ENCODE results near the gene WDHD1.
A peak's percentile ranks its signal among the peaks of the same experiment; 100 is the strongest.
"Not testable (repeated sequence)": the region's sequence is repeated elsewhere in the genome, so short reads cannot be mapped to it uniquely, and the experiment has no call there.

WDHD1 gene

DNA sequence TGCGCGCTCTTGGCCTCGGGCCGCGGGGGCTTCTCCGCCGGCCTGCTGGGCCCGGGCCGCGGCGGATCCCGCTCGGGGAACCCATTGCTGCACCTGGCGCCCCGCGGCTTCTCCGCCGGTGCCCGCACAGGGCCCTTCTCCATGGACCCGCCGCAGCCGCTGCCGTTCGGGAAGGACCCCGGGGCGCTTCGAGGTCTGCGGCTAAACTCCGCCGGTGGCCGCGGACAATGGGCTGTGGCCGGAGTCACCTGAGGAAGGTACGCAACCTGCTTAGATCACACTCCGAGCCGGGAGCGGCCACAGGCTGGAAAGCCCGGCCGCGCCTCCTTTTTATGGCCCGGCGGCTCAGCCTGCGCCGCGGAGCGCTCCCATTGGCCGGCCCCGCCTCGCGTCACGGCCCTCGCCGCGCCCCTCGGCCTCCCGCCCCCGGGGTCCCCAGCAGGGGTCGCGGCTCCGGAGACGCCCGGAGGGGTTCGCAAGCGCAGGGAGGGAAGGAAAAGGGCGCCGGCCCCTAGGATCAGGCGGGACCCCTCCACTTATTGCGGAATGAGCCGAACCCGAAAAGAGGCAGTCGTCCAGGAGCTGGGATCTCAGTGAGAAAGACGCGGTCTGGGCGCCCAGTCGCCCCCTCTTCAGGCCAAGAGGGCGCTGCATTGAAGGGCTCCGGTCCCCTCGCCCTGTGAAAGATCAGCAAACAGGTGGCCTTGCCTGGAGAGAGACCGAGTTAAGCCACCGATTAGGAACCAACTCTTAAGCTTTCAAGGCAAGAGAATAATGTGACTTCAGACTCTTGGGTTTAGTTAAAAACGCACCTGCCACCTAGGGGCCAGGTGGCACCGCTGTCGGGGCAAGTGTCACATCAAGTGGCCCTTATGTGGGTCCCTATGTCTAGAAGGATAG is 124.1 kb downstream of the WDHD1 start, which contains the start of gene GCH1:
GCH1 (minus strand) TSS at position 306 of the 900 bp plus-strand sequence; CDS start at position 143, 163 bp downstream.
- peak; percentile 69 to 77 for DNase-seq

DNA sequence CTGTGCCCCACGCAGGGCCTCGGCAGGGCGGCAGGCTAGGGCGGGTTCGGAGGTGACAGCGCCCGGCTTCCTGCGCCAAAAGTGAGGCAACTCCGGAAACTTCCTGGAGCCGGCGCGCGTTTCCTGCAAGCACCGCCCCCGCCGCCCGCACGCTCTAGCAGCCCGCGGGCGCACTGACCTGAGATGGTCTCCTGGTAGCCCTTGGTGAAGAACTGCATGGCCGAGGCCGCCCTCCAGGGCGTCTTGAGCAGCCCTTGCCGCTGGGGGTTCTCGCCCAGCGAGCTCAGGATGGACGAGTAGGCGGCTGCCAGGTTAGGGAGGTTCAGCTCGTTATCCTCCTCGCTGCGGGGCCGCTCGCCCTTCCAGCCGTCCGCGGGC is 124.8 kb downstream of the WDHD1 start:
- peak; percentile 72 to 77 for DNase-seq

DNA sequence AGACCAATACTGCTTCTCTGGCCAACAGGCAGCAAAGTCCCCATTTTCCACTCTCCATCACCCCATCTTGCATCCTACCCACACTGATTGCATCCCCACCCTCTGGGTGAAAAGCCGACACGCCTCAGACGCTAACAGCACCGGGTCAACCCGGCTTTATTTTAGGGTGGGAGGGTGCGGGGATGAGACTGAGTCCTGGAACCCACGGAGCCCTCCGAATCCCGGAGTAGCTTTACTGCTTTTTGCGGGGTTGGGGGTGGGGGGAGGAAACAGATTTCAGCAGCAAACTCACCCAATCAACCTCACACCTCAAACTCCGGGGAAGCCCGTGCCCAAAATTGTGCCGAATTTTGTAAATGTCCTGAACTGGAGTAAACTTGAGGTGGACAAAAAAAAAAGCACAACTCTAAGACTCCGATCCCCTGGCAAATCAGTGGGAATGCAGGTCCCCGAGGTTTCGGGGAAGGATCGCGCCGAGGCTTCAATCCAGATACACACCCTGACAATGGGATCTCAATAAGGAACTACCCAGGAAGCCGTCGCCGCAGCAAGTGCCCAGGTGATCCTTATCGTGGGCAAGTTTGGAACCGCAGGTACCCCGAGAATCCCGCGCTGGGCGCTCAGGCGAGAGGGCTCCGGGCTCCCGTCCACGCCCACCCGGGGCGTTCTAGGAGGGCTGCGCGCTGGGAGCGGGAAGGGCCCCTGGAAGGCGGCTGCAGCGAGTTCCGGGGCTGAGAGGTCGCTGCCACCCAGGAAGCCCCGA is 125.3 kb downstream of the WDHD1 start:
- no peak for DNase-seq

- DNase-seq: no peak
Measured at GRCh38 chr14:54899573-54899972, 127.3 kb downstream of the WDHD1 start.

GRCh38 chr14:54897809-54898555 is 128.9 kb downstream of the WDHD1 start:
- not testable (repeated sequence) for DNase-seq

DNA sequence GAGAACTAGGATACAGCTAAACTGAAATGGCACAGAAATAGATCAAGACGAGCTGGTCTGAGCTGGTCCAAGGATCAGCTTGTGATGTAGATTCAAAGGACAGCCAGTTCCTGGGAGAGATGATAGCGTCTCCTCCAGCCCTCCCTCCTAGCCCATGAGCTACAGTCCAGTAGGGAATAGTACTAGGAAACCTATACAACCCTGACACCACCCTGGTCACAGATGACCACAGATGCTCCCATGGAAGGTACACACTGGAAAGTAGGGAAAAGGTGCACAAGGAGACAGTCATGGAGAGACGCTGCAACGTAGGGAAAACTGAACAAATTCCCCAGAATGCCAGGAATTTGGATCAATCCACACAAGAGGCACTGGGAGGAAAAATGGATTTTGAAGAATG is 131.2 kb downstream of the WDHD1 start:
- no peak for DNase-seq

DNA sequence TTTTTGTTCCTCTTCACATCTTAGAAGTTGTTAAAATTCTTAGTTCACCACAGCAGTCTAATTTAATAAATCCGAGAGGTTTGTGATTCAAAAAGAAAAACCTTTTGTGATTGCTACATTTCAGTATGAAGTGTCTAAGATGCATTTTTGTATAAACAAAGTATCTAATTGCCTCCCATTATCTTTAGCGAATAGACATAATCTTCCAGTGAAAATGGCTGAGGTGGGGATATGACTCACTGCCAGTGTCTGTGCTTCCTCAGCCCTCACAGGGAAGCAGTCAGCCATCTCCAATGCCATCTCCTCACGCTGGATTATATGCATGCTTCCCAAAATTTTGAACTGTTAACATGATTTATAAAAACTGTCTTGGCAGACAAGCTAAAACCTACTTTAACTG is 131.9 kb downstream of the WDHD1 start:
- DNase-seq: no peak

- DNase-seq: peak in 1 of 2 experiments; percentile 36
Measured at GRCh38 chr14:54893151-54893760, 133.6 kb downstream of the WDHD1 start.

DNA sequence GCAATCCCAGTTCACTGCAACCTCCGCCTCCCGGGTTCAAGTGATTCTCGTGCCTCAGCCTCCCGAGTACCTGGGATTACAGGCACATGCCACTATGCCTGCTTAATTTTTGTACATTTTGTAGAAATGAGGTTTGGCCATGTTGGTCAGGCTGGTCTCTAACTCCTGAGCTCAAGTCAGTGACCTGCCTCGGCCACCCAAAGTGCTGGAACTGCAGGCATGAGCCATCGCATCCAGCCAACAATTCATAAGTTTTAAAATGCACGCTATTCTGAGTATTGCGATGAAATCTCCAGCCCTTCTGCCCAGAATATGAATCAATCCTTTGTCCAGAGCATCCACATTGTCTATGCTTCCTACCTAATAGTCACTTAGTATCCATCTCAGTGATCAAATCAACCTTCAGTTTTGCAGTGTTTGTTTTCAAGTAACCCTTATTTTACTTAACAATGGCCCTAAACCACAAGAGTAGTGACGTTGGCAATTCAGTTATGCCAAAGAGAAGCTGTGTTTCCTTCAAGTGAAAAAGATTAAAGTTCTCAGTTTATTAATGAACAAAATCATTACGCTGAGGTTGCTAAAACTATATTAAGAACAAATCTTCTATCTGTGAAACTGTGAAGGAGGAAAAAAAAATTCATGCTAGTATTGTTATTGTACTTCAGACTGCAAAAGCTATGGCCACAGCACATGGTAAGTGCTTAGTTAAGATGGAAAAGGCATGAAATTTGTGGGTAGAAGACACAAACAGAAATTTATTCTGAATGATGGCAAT is 135.2 kb downstream of the WDHD1 start:
- DNase-seq: no peak

GRCh38 chr14:54890788-54891187 is 136.1 kb downstream of the WDHD1 start:
- DNase-seq: no peak

DNA sequence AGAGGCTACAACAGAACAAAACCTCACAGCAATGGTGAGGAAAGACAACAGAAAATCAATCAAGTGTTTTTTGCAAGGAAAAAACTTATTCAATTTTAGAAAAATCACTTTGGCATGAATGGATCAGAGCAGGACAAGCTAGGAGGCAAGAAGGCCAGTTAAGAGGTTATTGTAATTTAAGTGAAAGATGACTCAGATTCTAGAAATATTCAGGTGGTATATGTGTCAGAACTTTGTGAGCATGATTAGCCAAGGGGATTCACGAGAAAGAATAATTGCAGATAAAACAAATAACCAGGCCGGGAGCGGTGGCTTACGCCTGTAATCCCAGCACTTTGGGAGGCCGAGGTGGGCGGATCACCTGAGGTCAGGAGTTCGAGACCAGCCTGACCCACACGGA is 137.0 kb downstream of the WDHD1 start:
- no peak for DNase-seq

Data from stimulated activated CD4-positive, alpha-beta T cell treated with anti-CD3 and anti-CD28 coated beads, Interleukin-4, amount 100 ng/mL, for 4 hours (primary cell).